ENCODE measurements around the gene CCNK.

Gene CCNK

GRCh38 chr14:99440278-99440677 lies 40.9 kb upstream of the CCNK start:
- H3K4me3 ChIP-seq (ENCODE audit: low read depth in 1 of 2, low read length in 2 of 2) = no peak overlapping the region
- H2AFZ ChIP-seq (ENCODE audit: low read depth, low read length) = no peak overlapping the region
- H3K4me1 ChIP-seq (ENCODE audit: insufficient read depth, low read length) = no peaks in the 10 kb centered on the region
- H3K79me2 ChIP-seq (ENCODE audit: insufficient read depth, low read length) = peaks cover 23% of the 10 kb centered on the region
- H3K9ac ChIP-seq (ENCODE audit: low read depth, low read length) = no peak overlapping the region
- H4K20me1 ChIP-seq (ENCODE audit: insufficient read depth, low read length) = peaks cover 29% of the 10 kb centered on the region
- no peak overlapping the region for H3K4me2 ChIP-seq (ENCODE audit: insufficient read depth, low read length)
- no peaks in the 10 kb centered on the region for H3K9me3 ChIP-seq (ENCODE audit: insufficient read depth, low read length, severe bottlenecking)
- ATAC-seq (ENCODE audit: insufficient read depth, low read depth) (no peak), DNase-seq (no peak)
- no peak overlapping the region for H3K27ac ChIP-seq (ENCODE audit: low read length)
- no peak for TF ChIP-seq EZH2 (IDR thresholded peaks at IDR 0.05; ENCODE audit: borderline replicate concordance, low read depth, low read length, severe bottlenecking)
- peak; percentile 17 for TF ChIP-seq CTCF (IDR thresholded peaks at IDR 0.05; ENCODE audit: borderline replicate concordance, extremely low read depth, low read length, poor library complexity, severe bottlenecking)
- no peaks in the 10 kb centered on the region for H3K27me3 ChIP-seq (ENCODE audit: insufficient read depth, low read length, poor library complexity)
- H3K36me3 ChIP-seq (ENCODE audit: insufficient read depth, low read length) = peaks cover 79% of the 10 kb centered on the region

- Histone ChIP-seq H3K27me3 (ENCODE audit: insufficient read depth, low read length, poor library complexity) (no peaks in the 10 kb centered on the region), H3K4me2 (ENCODE audit: insufficient read depth, low read length) (no peak overlapping the region), H3K9me3 (ENCODE audit: insufficient read depth, low read length, severe bottlenecking) (no peaks in the 10 kb centered on the region), H3K4me3 (ENCODE audit: low read depth in 1 of 2, low read length in 2 of 2) (no peak overlapping the region), H2AFZ (ENCODE audit: low read depth, low read length) (no peak overlapping the region), H3K9ac (ENCODE audit: low read depth, low read length) (no peak overlapping the region), H4K20me1 (ENCODE audit: insufficient read depth, low read length) (peaks cover 29% of the 10 kb centered on the region), H3K4me1 (ENCODE audit: insufficient read depth, low read length) (no peaks in the 10 kb centered on the region), H3K79me2 (ENCODE audit: insufficient read depth, low read length) (peaks cover 18% of the 10 kb centered on the region), H3K36me3 (ENCODE audit: insufficient read depth, low read length) (peaks cover 70% of the 10 kb centered on the region), H3K27ac (ENCODE audit: low read length) (no peak overlapping the region)
- no peak for DNase-seq
- no peak for TF ChIP-seq EZH2 (IDR thresholded peaks at IDR 0.05; ENCODE audit: borderline replicate concordance, low read depth, low read length, severe bottlenecking)
- TF ChIP-seq CTCF (IDR thresholded peaks at IDR 0.05; ENCODE audit: borderline replicate concordance, extremely low read depth, low read length, poor library complexity, severe bottlenecking) = no peak
- no peak for ATAC-seq (ENCODE audit: insufficient read depth, low read depth)
These were observed 39.9 kb upstream of the CCNK start for GRCh38 chr14:99441157-99441870.

- H3K27ac ChIP-seq (ENCODE audit: low read length) = no peak overlapping the region
- ATAC-seq (ENCODE audit: insufficient read depth, low read depth) (no peak), DNase-seq (no peak)
- no peak overlapping the region for H3K9ac ChIP-seq (ENCODE audit: low read depth, low read length)
- no peaks in the 10 kb centered on the region for H3K4me1 ChIP-seq (ENCODE audit: insufficient read depth, low read length)
- H3K36me3 ChIP-seq (ENCODE audit: insufficient read depth, low read length) = peaks cover 68% of the 10 kb centered on the region
- peaks cover 18% of the 10 kb centered on the region for H3K79me2 ChIP-seq (ENCODE audit: insufficient read depth, low read length)
- no peaks in the 10 kb centered on the region for H3K27me3 ChIP-seq (ENCODE audit: insufficient read depth, low read length, poor library complexity)
- no peak for TF ChIP-seq EZH2 (IDR thresholded peaks at IDR 0.05; ENCODE audit: borderline replicate concordance, low read depth, low read length, severe bottlenecking)
- TF ChIP-seq CTCF (IDR thresholded peaks at IDR 0.05; ENCODE audit: borderline replicate concordance, extremely low read depth, low read length, poor library complexity, severe bottlenecking) = no peak
- H2AFZ ChIP-seq (ENCODE audit: low read depth, low read length) = no peak overlapping the region
- H3K4me2 ChIP-seq (ENCODE audit: insufficient read depth, low read length) = no peak overlapping the region
- H3K4me3 ChIP-seq (ENCODE audit: low read depth in 1 of 2, low read length in 2 of 2) = no peak overlapping the region
- H3K9me3 ChIP-seq (ENCODE audit: insufficient read depth, low read length, severe bottlenecking) = no peaks in the 10 kb centered on the region
- H4K20me1 ChIP-seq (ENCODE audit: insufficient read depth, low read length) = peaks cover 32% of the 10 kb centered on the region
These were observed 39.3 kb upstream of the CCNK start for GRCh38 chr14:99441918-99442317.
